Islet precursor cell (in vitro differentiated cells): ENCODE data around the gene MAGEA9B.
A peak's percentile ranks its signal among the peaks of the same experiment; 100 is the strongest.
"Not testable (repeated sequence)": the region's sequence is repeated elsewhere in the genome, so short reads cannot be mapped to it uniquely, and the experiment has no call there.

Source experiments
- DNase-seq: peaks from one replicate; pipeline ENCODE4 v3.0.0-alpha.2; 2018

The MAGEA9B gene

GRCh38 chrX:149570668-149571067 is 16.6 kb downstream of the MAGEA9B start:
- peak; percentile 77 for DNase-seq

GRCh38 chrX:149569770-149570169 is 17.5 kb downstream of the MAGEA9B start:
- DNase-seq, result peak; percentile 23

- no peak for DNase-seq
These were observed 18.5 kb downstream of the MAGEA9B start for GRCh38 chrX:149568701-149569296.

GRCh38 chrX:149567621-149568417 is 19.4 kb downstream of the MAGEA9B start:
- peak; percentile 37 for DNase-seq

GRCh38 chrX:149563359-149563758 is 23.9 kb downstream of the MAGEA9B start:
- DNase-seq, result peak; percentile 27

GRCh38 chrX:149555251-149555650 is 32.0 kb downstream of the MAGEA9B start:
- DNase-seq, result not testable (repeated sequence)

- not testable (repeated sequence) for DNase-seq
These were observed 35.4 kb downstream of the MAGEA9B start for GRCh38 chrX:149551939-149552248.

- DNase-seq, result not testable (repeated sequence)
These were observed 35.9 kb downstream of the MAGEA9B start for GRCh38 chrX:149551245-149551938.

GRCh38 chrX:149550454-149550853 is 36.8 kb downstream of the MAGEA9B start:
- DNase-seq, result not testable (repeated sequence)

GRCh38 chrX:149549701-149550100 is 37.6 kb downstream of the MAGEA9B start, which contains the start of gene HSFX3:
Gene HSFX3, minus strand, starts transcription at chrX:149549924. Its CDS starts 72 bp downstream, at chrX:149549852.
- not testable (repeated sequence) for DNase-seq

- DNase-seq, result not testable (repeated sequence)
These were observed 39.5 kb downstream of the MAGEA9B start for GRCh38 chrX:149547782-149548181.

- DNase-seq, result not testable (repeated sequence)
These were observed 40.3 kb downstream of the MAGEA9B start for GRCh38 chrX:149546962-149547361.

- DNase-seq, result peak; percentile 77
These were observed 41.4 kb downstream of the MAGEA9B start for GRCh38 chrX:149545545-149546543.

GRCh38 chrX:149541521-149542047 is 45.7 kb downstream of the MAGEA9B start:
- DNase-seq, result peak; percentile 58

- peak; percentile 95 for DNase-seq
These were observed 46.4 kb downstream of the MAGEA9B start, which contains the start of gene EOLA1 for GRCh38 chrX:149540621-149541520. Gene EOLA1, plus strand, starts transcription at chrX:149541012. Its CDS starts 4,619 bp downstream, at chrX:149545631.

GRCh38 chrX:149540131-149540620 is 47.1 kb downstream of the MAGEA9B start:
- peak; percentile 95 for DNase-seq

- DNase-seq, result peak; percentile 97
These were observed 47.8 kb downstream of the MAGEA9B start for GRCh38 chrX:149539283-149540130.

- DNase-seq, result not testable (repeated sequence)
These were observed 49.8 kb downstream of the MAGEA9B start for GRCh38 chrX:149537474-149537873.

GRCh38 chrX:149534926-149535602 is 52.2 kb downstream of the MAGEA9B start:
- peak; percentile 4 for DNase-seq
